Tibial artery (tissue), 4 donors: ENCODE results near the gene GAB3.

Experiments
- DNase-seq, 2 donors: peaks; one replicate each; pipeline ENCODE4 v3.0.0-alpha.2; 2019
- H3K27ac ChIP-seq, 2 donors: fragments of 200-600 bp; sonication (generic) in 1 of 2; 1 replicate in 1 of 2; 2 replicates in 1 of 2; pipeline ENCODE4 v1.5.1; 2018 to 2019; ENCODE audit warnings: mild to moderate bottlenecking in 1 of 2
- H3K27me3 ChIP-seq, 2 donors: fragments of 200-600 bp; sonication (generic) in 1 of 2; one replicate each; pipeline versions ENCODE4 v1.5.1 to v1.6.0; 2016 to 2019
- H3K36me3 ChIP-seq, 3 donors: fragments of 200-600 bp; sonication (generic) in 2 of 3; one replicate each; pipeline ENCODE4 v1.5.1; 2016 to 2019; ENCODE audit warnings: mild to moderate bottlenecking in 2 of 3
- H3K4me1 ChIP-seq, 4 donors: fragments of 200-600 bp; sonication (generic) in 2 of 4; 1 replicate in 3 of 4; 2 replicates in 1 of 4; pipeline ENCODE4 v1.5.1; 2016 to 2019
- H3K4me3 ChIP-seq, 2 donors: fragments of 200-600 bp; sonication (generic) in 1 of 2; 1 replicate in 1 of 2; 2 replicates in 1 of 2; pipeline ENCODE4 v1.5.1; 2018 to 2019; ENCODE audit warnings: mild to moderate bottlenecking in 2 of 2
- H3K9me3 ChIP-seq, 3 donors: fragments of 200-600 bp; sonication (generic) in 1 of 3; one replicate each; pipeline ENCODE4 v1.5.1; 2016 to 2019
- intact Hi-C: fragments of 100-400 bp; cut with DNase I; formaldehyde crosslinking; loops from one replicate; pipeline ENCODE4 v1.15.0; 2023; ENCODE audit warnings: low total_unique reads
- TF ChIP-seq, protein P1 (sequence below), 2 experiments: fragments of 200-600 bp in 1 of 2; fragments of 450-650 bp in 1 of 2; IDR thresholded peaks; one replicate each; pipeline ENCODE4 v1.5.1; 2017 to 2019; ENCODE audit warnings: antibody characterized with exemption in 2 of 2, mild to moderate bottlenecking in 1 of 2, moderate library complexity in 1 of 2

GAB3 gene

GRCh38 chrX:154737136-154737535 lies 13.7 kb downstream of the GAB3 start:
- Histone ChIP-seq H3K27me3 (no peaks in the 10 kb centered on the region), H3K4me1 (peaks cover 0 to 65% (median 25%) of the 10 kb centered on the region in 4 donors), H3K27ac (peak overlapping the region in 1 of 2 donors; percentile 59), H3K36me3 (no peaks in the 10 kb centered on the region), H3K9me3 (no peaks in the 10 kb centered on the region), H3K4me3 (no peak overlapping the region)
- DNase-seq = no peak
- intact Hi-C loops = no loop called here
- TF ChIP-seq, protein P1, sequence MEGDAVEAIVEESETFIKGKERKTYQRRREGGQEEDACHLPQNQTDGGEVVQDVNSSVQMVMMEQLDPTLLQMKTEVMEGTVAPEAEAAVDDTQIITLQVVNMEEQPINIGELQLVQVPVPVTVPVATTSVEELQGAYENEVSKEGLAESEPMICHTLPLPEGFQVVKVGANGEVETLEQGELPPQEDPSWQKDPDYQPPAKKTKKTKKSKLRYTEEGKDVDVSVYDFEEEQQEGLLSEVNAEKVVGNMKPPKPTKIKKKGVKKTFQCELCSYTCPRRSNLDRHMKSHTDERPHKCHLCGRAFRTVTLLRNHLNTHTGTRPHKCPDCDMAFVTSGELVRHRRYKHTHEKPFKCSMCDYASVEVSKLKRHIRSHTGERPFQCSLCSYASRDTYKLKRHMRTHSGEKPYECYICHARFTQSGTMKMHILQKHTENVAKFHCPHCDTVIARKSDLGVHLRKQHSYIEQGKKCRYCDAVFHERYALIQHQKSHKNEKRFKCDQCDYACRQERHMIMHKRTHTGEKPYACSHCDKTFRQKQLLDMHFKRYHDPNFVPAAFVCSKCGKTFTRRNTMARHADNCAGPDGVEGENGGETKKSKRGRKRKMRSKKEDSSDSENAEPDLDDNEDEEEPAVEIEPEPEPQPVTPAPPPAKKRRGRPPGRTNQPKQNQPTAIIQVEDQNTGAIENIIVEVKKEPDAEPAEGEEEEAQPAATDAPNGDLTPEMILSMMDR (IDR thresholded peaks at IDR 0.05) = no peak

DNA sequence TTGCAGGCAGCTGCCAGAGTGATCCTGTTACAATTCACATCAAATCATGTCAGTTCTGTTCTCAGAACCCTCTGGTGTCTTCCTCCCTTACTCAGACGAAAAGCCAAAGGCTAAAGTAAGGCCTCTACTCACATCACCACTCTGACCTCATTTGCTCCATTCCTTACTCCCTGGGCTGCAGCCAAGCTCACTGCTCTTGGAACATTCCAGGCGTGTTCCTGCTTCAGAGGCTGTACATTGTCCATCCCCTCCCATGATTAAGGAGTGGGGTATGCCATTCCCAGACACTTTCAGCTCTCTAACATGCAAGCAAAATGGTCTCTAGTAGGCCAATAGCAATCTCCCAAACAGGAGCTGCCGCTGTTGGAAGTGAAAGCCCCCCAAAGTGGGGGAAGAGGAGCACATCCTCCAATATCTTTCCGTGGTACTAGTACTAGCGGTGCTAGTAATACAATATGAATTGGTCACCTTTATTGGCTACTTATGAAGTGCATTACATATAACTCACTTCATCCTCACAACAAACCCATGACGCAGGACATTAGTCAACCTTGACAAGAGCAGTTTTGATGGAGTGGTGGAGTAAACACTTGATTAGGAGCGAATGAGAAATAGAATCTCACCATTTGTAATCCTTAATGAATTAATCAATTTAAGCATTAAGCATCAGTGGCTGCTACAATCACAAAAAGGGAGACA lies 15.0 kb downstream of the GAB3 start:
- TF ChIP-seq, protein P1 (IDR thresholded peaks at IDR 0.05) = no peak

GRCh38 chrX:154734061-154734781 lies 16.7 kb downstream of the GAB3 start:
- no peaks in the 10 kb centered on the region for H3K27me3 ChIP-seq
- no peaks in the 10 kb centered on the region for H3K36me3 ChIP-seq
- peak overlapping the region; percentile 57 to 74 for H3K27ac ChIP-seq
- intact Hi-C loops = no loop called here
- H3K4me1 ChIP-seq = peaks cover 0 to 95% (median 34%) of the 10 kb centered on the region in 4 donors
- no peaks in the 10 kb centered on the region for H3K9me3 ChIP-seq
- peak; percentile 46 to 72 for DNase-seq
- TF ChIP-seq, protein P1 (IDR thresholded peaks at IDR 0.05) = no peak
- H3K4me3 ChIP-seq = peak overlapping the region in 1 of 2 donors; percentile 14

More for the DNA sequence above, 15.0 kb downstream of the GAB3 start:
- H3K9me3 ChIP-seq = no peaks in the 10 kb centered on the region
- DNase-seq = peak; percentile 29 to 70
- no peak overlapping the region for H3K4me3 ChIP-seq
- intact Hi-C loops = no loop called here
- H3K27me3 ChIP-seq = no peaks in the 10 kb centered on the region
- H3K4me1 ChIP-seq = peaks cover 0 to 78% (median 25%) of the 10 kb centered on the region in 4 donors
- H3K36me3 ChIP-seq = no peaks in the 10 kb centered on the region
- peak overlapping the region; percentile 57 to 59 for H3K27ac ChIP-seq

DNA sequence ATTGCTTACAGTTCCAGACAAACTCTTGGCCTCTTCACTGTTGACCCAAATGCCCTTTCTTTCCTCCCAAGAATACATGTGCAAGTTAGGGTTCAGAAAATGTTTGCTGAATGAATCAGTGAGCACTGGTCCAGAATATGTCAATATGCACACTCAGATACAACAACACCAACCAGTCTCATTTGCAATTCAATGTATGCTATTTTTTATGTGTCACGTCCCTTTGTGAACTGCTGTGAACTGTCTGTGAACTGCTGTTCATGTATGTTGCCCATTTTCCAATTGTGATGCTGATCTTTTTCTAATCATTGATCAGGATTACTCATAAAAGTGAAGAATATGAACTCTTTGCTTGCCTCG lies 17.8 kb downstream of the GAB3 start:
- TF ChIP-seq, protein P1 (IDR thresholded peaks at IDR 0.05) = no peak
- H3K4me3 ChIP-seq = no peak overlapping the region
- DNase-seq = no peak
- H3K9me3 ChIP-seq = no peaks in the 10 kb centered on the region
- intact Hi-C loops = no loop called here
- no peaks in the 10 kb centered on the region for H3K27me3 ChIP-seq
- no peaks in the 10 kb centered on the region for H3K36me3 ChIP-seq
- H3K4me1 ChIP-seq = peaks cover 0 to 100% (median 45%) of the 10 kb centered on the region in 4 donors
- H3K27ac ChIP-seq = peak overlapping the region; percentile 47 to 74

DNA sequence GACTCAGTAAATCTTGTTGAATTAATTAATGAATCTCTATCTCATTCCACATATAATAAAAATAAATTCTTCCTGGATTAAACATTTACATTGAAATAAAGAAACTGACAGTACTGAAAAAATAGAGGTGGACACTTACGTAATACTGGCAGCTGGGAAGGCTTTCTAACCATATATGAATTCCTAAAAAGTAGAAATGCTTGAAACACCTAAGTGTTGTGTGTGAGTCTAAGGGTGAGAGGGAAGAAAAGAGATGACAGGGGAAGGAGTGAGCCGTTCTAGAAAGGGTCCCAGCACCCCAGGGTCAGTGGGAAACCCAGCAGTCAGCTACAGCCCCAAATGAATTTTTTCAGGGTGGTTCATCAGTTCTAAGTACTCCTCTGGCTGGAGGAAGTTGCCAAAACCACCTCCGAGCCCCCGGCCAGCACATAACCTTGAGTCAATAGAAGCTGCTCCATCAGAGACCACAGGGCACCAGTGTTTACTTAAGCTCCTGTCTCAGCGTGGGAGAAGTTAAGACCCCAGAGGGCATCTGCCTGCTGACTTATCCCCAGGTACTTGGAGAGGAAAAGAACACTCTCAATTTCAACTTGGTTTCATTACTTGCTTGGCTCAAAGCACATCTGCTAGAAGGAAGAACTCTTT lies 18.3 kb downstream of the GAB3 start:
- H3K4me1 ChIP-seq = peaks cover 0 to 100% (median 46%) of the 10 kb centered on the region in 4 donors
- H3K27me3 ChIP-seq = no peaks in the 10 kb centered on the region
- no peaks in the 10 kb centered on the region for H3K9me3 ChIP-seq
- H3K4me3 ChIP-seq = no peak overlapping the region
- peak overlapping the region; percentile 47 to 74 for H3K27ac ChIP-seq
- H3K36me3 ChIP-seq = no peaks in the 10 kb centered on the region
- intact Hi-C loops = no loop called here
- TF ChIP-seq, protein P1 (IDR thresholded peaks at IDR 0.05) = no peak
- no peak for DNase-seq
